Endothelial cell (in vitro differentiated cells): ENCODE results near the gene PEPD. TPM values are rescaled to one million over a fixed set of nuclear protein-coding genes. Genes with fewer than 3 reads are reported as not detected.

Experiments
- DNase-seq: peaks from one replicate; pipeline ENCODE4 v3.0.0; 2021; ENCODE audit warnings: low spot score
- H3K27ac Mint-ChIP-seq: one replicate; pipeline ENCODE4 v1.8.0; 2021; ENCODE audit warnings: mixed read lengths, inconsistent platforms; ENCODE audit not compliant: unreplicated experiment
- H3K27me3 Mint-ChIP-seq: one replicate; pipeline ENCODE4 v1.8.0; 2021; ENCODE audit warnings: mild to moderate bottlenecking, moderate library complexity, mixed read lengths, inconsistent platforms; ENCODE audit not compliant: unreplicated experiment
- H3K36me3 Mint-ChIP-seq: one replicate; pipeline ENCODE4 v1.8.0; 2021; ENCODE audit warnings: mild to moderate bottlenecking, low read depth, mixed read lengths, inconsistent platforms; ENCODE audit not compliant: unreplicated experiment
- H3K4me1 Mint-ChIP-seq: one replicate; pipeline ENCODE4 v1.8.0; 2021; ENCODE audit warnings: mild to moderate bottlenecking, mixed read lengths, inconsistent platforms; ENCODE audit not compliant: unreplicated experiment
- H3K4me3 Mint-ChIP-seq: one replicate; pipeline ENCODE4 v1.8.0; 2021; ENCODE audit warnings: mild to moderate bottlenecking, mixed read lengths, inconsistent platforms; ENCODE audit not compliant: unreplicated experiment
- H3K9me3 Mint-ChIP-seq: one replicate; pipeline ENCODE4 v1.8.0; 2021; ENCODE audit warnings: mixed read lengths, inconsistent platforms; ENCODE audit not compliant: unreplicated experiment
- CTCF ChIP-seq: fragments of 200-600 bp; sonication (generic); IDR thresholded peaks from one replicate; pipeline ENCODE4 v1.5.0; 2021; ENCODE audit warnings: antibody characterized with exemption; ENCODE audit not compliant: unreplicated experiment
- total RNA-seq: library from RNA; stranded (reverse); fragmentation: NEBNext Ultra II Directional; extraction: Animal tissue kit (Norgen Biotek cat#: 25700); gene quantifications from one replicate; pipeline ENCODE4 v1.2.1, GENCODE V29; 2021; ENCODE audit not compliant: unreplicated experiment

PEPD gene
- total RNA-seq, 1 donor from 2014 or later = 40.5 TPM

DNA sequence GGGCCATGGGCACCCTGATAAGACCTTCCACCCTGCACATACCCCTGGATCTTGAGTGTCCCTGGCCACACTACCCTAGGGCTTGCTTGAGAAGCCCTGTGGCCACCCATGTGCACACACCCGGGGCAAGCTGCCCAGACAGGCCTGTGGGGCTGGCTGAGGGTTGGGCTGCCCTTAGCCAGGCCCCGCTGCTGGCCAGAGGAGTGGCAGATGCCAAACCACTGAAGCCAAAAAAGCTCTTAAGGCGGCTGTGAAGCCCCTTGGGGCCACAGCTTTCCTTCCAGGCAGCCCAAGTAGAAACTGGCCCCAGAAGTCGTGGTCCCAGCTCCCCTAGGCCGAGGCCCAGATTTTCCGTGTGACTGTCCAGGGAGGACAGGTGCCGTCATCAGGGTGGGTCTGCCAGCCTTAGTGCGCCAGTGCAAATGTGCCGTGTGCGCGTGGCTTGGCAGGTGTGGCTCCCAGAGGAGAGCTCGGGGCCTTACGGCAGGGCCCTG lies 133.3 kb downstream of the PEPD start:
- no peak for TF ChIP-seq CTCF
- DNase-seq = no peak
- Mint-ChIP-seq H3K9me3 (no peaks in the 10 kb centered on the region), H3K27me3 (peaks cover 3% of the 10 kb centered on the region), H3K4me1 (peaks cover under 1% of the 10 kb centered on the region), H3K4me3 (no peak overlapping the region), H3K27ac (no peak overlapping the region), H3K36me3 (no peaks in the 10 kb centered on the region)

- H3K36me3 Mint-ChIP-seq = no peaks in the 10 kb centered on the region
- H3K4me1 Mint-ChIP-seq = peaks cover 7% of the 10 kb centered on the region
- peaks cover 3% of the 10 kb centered on the region for H3K27me3 Mint-ChIP-seq
- H3K9me3 Mint-ChIP-seq = no peaks in the 10 kb centered on the region
- H3K4me3 Mint-ChIP-seq = no peak overlapping the region
- DNase-seq = no peak
- no peak overlapping the region for H3K27ac Mint-ChIP-seq
- TF ChIP-seq CTCF = no peak
Measured at GRCh38 chr19:33387351-33388230, 134.0 kb downstream of the PEPD start.

GRCh38 chr19:33386361-33386858 lies 135.2 kb downstream of the PEPD start:
- H3K27me3 Mint-ChIP-seq = peaks cover 3% of the 10 kb centered on the region
- H3K4me3 Mint-ChIP-seq = no peak overlapping the region
- H3K4me1 Mint-ChIP-seq = peaks cover 14% of the 10 kb centered on the region
- no peaks in the 10 kb centered on the region for H3K36me3 Mint-ChIP-seq
- H3K27ac Mint-ChIP-seq = no peak overlapping the region
- no peak for DNase-seq
- H3K9me3 Mint-ChIP-seq = no peaks in the 10 kb centered on the region
- no peak for TF ChIP-seq CTCF

GRCh38 chr19:33385956-33386355 lies 135.6 kb downstream of the PEPD start:
- H3K27ac Mint-ChIP-seq = no peak overlapping the region
- no peak for DNase-seq
- H3K9me3 Mint-ChIP-seq = no peaks in the 10 kb centered on the region
- H3K36me3 Mint-ChIP-seq = no peaks in the 10 kb centered on the region
- no peak for TF ChIP-seq CTCF
- H3K27me3 Mint-ChIP-seq = peaks cover 3% of the 10 kb centered on the region
- no peak overlapping the region for H3K4me3 Mint-ChIP-seq
- H3K4me1 Mint-ChIP-seq = peaks cover 17% of the 10 kb centered on the region

DNA sequence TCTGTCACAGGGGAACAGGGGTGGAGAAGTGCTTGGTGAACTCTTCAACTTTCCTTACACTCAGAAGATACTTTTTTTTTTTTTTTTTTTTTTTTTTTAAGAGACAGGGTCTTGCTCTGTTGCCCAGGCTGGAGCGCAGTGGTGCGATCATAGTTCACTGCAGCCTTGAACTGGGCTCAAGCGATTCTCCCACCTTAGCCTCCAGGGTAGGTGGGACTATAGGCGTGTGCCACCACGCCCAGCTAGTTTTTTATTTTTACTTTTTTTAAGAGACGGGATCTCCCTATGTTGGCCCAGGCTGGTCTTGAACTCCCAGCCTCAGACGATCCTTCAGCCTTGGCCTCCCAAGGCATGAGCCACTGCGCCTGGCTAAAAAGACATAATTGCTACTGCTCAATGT lies 136.6 kb downstream of the PEPD start:
- H3K36me3 Mint-ChIP-seq = no peaks in the 10 kb centered on the region
- H3K4me1 Mint-ChIP-seq = peaks cover 17% of the 10 kb centered on the region
- DNase-seq = no peak
- no peak for TF ChIP-seq CTCF
- H3K27me3 Mint-ChIP-seq = peaks cover 1% of the 10 kb centered on the region
- no peaks in the 10 kb centered on the region for H3K9me3 Mint-ChIP-seq
- H3K27ac Mint-ChIP-seq = no peak overlapping the region
- no peak overlapping the region for H3K4me3 Mint-ChIP-seq
